Activated naive CD8-positive, alpha-beta T cell treated with anti-CD3 and anti-CD28 coated beads for 36 hours (primary cell): ENCODE measurements around the gene OR8G5. TPM values are rescaled to one million over a fixed set of nuclear protein-coding genes. Genes with fewer than 3 reads are reported as not detected.
"Not testable (repeated sequence)": the region's sequence is repeated elsewhere in the genome, so short reads cannot be mapped to it uniquely, and the experiment has no call there.

Experiments
- DNase-seq: peaks from one replicate; pipeline ENCODE4 v3.0.0; 2021
- H3K27ac Mint-ChIP-seq: one replicate; pipeline ENCODE4 v1.8.0; 2022; ENCODE audit warnings: mild to moderate bottlenecking, moderate library complexity, mixed read lengths
- H3K27me3 Mint-ChIP-seq: one replicate; pipeline ENCODE4 v1.8.0; 2022; ENCODE audit warnings: mild to moderate bottlenecking, mixed read lengths
- H3K36me3 Mint-ChIP-seq: one replicate; pipeline ENCODE4 v1.8.0; 2021; ENCODE audit warnings: mild to moderate bottlenecking, mixed read lengths
- H3K4me1 Mint-ChIP-seq: one replicate; pipeline ENCODE4 v1.8.0; 2021; ENCODE audit warnings: mixed read lengths
- H3K4me3 Mint-ChIP-seq: one replicate; pipeline ENCODE4 v1.8.0; 2022; ENCODE audit warnings: mild to moderate bottlenecking, moderate library complexity, mixed read lengths
- H3K9me3 Mint-ChIP-seq: one replicate; pipeline ENCODE4 v1.8.0; 2022; ENCODE audit warnings: mixed read lengths
- total RNA-seq, 2 experiments: library from RNA; stranded (reverse); gene quantifications; one replicate each; pipeline ENCODE4 v1.2.3, GENCODE V29; 2021

Gene OR8G5
- total RNA-seq, 2 experiments from 2014 or later = not detected

DNA sequence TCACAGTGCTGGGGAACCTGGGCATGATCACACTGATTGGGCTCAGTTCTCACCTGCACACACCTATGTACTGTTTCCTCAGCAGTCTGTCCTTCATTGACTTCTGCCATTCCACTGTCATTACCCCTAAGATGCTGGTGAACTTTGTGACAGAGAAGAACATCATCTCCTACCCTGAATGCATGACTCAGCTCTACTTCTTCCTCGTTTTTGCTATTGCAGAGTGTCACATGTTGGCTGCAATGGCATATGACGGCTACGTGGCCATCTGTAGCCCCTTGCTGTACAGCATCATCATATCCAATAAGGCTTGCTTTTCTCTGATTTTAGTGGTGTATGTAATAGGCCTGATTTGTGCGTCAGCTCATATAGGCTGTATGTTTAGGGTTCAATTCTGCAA is 8.9 kb downstream of the OR8G5 start:
- DNase-seq, H3K27me3 Mint-ChIP-seq, H3K4me3 Mint-ChIP-seq, H3K36me3 Mint-ChIP-seq, H3K9me3 Mint-ChIP-seq, H3K4me1 Mint-ChIP-seq, H3K27ac Mint-ChIP-seq: not testable (repeated sequence)

DNA sequence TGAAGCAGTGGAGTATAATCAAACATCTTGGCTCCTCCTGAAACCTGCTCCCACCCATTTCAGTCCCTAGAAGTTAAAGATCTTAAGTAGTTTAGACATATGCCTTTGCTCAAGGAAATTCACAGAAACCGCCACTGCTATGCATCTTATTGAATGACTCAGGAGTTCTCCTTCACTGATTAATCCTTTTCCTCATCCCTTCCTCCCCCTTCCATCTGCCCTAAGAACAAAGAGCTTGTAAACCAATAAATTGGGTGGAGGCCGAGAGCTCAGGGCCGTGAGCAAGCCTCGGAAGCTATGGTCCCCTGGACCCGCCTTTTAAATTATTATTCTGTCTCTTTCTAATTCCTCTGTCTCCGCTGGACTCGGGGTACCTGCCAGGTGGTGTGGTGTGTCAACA is 14.7 kb downstream of the OR8G5 start:
- not testable (repeated sequence) for H3K4me3 Mint-ChIP-seq, DNase-seq, H3K9me3 Mint-ChIP-seq, H3K27me3 Mint-ChIP-seq, H3K4me1 Mint-ChIP-seq, H3K27ac Mint-ChIP-seq, H3K36me3 Mint-ChIP-seq

DNA sequence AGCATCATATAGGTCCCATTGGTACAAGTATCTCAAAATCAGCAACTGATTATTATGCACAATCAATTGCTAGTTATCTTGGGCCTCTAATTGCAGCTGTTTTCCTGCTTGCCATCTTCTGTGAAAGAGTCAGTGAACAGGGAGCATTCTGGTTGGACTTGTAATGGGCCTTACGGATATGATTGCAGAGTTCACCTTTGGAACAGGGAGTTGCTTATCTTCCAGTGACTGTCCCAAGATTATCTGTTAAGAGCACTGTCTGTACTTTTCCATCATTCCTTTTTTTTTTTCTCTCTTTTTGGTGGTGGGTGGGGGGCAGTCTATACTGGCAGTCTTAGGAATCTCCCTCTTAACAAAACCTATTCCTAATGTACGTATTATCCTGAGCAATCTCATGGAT is 17.8 kb downstream of the OR8G5 start:
- no peaks in the 10 kb centered on the region for H3K9me3 Mint-ChIP-seq
- H3K27me3 Mint-ChIP-seq = peaks cover 4% of the 10 kb centered on the region
- peaks cover 2% of the 10 kb centered on the region for H3K4me1 Mint-ChIP-seq
- no peaks in the 10 kb centered on the region for H3K36me3 Mint-ChIP-seq
- no peak overlapping the region for H3K4me3 Mint-ChIP-seq
- H3K27ac Mint-ChIP-seq = no peak overlapping the region
- no peak for DNase-seq

DNA sequence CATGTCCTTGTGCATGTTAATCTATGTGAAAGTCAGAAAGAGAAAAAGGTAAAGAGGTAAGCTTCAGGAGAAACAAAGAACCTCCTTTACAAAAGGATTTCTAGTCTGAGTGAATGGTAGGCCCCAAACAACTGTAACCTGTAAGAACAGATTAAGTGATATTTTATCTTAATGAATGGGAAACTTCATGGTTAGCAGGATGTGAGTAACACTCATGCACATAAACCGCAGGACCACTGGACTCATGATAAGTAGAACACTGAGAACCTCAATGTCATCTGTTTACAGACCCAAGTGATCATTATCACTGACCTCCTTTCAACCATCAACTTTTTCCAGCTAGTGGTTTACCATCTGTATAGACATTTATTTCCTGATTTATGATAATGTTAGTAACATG is 19.9 kb downstream of the OR8G5 start:
- no peak for DNase-seq
- no peak overlapping the region for H3K4me3 Mint-ChIP-seq

DNA sequence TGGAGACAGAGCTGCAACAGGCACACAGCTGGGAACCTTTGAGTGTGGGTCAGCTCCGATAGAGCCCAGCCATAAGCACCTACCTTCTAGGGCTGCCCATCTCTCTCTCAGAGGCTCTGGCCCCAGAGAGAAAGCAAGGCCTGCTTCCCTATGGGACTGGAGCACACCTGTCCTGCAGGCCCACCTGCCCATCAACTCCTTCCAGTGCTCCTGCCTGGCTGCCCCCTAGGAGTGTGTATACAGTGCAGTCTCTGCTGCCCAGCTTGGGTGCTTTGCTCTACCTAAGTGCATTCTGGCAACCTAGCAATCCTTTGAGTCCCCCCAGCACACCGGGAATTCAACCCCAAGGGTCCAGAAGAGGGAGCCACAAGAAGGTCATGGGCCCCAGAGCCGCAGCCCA is 21.0 kb downstream of the OR8G5 start:
- Mint-ChIP-seq H3K4me1 (peaks cover 2% of the 10 kb centered on the region), H3K36me3 (no peaks in the 10 kb centered on the region), H3K9me3 (peaks cover 2% of the 10 kb centered on the region), H3K27ac (no peak overlapping the region), H3K27me3 (no peaks in the 10 kb centered on the region), H3K4me3 (no peak overlapping the region)
- DNase-seq = no peak

More for the DNA sequence above, 19.9 kb downstream of the OR8G5 start:
- Mint-ChIP-seq H3K36me3 (no peaks in the 10 kb centered on the region), H3K9me3 (peaks cover 2% of the 10 kb centered on the region), H3K27ac (no peak overlapping the region), H3K4me1 (peaks cover 2% of the 10 kb centered on the region), H3K27me3 (peaks cover 2% of the 10 kb centered on the region)

DNA sequence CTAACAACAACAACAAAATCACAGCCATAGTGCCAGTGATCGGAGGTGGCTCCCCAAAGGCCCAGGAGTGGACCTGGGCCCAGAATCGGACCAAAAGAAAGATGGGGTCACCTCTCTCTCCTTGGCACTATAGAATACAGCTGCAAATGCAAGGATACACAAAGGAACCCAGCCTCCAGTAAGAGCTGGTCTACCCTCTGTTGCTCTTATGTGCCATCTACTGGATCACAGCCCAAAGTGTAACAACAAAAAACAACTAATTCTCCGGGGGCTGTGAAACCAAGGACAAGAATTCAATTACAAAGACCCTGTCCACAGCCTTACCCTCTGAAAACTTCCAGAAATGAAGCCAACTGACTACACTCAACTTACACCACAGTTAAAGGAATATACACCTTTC is 21.6 kb downstream of the OR8G5 start:
- Mint-ChIP-seq H3K27me3 (no peaks in the 10 kb centered on the region), H3K36me3 (no peaks in the 10 kb centered on the region), H3K27ac (no peak overlapping the region), H3K9me3 (peaks cover 2% of the 10 kb centered on the region), H3K4me1 (peaks cover 2% of the 10 kb centered on the region), H3K4me3 (no peak overlapping the region)
- no peak for DNase-seq

DNA sequence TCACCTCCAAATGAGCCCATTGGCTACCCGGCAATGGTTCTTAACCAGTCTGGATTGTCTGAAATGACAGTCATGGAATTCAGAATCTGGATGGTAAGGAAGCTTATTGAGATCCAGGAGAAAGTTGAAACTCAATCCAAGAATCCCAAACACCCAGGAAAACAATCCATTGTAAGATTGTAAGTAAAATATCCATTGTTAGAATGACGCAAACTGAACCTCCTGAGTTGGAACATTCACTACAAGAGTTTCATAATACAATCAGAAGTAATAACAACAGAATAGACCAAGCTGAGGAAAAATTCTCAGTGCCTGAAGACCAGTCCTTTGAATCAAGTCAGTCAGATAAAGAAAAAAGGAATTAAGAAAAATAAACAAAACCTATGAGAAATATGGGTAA is 22.1 kb downstream of the OR8G5 start:
- H3K27me3 Mint-ChIP-seq = no peaks in the 10 kb centered on the region
- no peak overlapping the region for H3K27ac Mint-ChIP-seq
- no peak overlapping the region for H3K4me3 Mint-ChIP-seq
- peaks cover 2% of the 10 kb centered on the region for H3K9me3 Mint-ChIP-seq
- no peaks in the 10 kb centered on the region for H3K36me3 Mint-ChIP-seq
- DNase-seq = no peak
- peaks cover 2% of the 10 kb centered on the region for H3K4me1 Mint-ChIP-seq

DNA sequence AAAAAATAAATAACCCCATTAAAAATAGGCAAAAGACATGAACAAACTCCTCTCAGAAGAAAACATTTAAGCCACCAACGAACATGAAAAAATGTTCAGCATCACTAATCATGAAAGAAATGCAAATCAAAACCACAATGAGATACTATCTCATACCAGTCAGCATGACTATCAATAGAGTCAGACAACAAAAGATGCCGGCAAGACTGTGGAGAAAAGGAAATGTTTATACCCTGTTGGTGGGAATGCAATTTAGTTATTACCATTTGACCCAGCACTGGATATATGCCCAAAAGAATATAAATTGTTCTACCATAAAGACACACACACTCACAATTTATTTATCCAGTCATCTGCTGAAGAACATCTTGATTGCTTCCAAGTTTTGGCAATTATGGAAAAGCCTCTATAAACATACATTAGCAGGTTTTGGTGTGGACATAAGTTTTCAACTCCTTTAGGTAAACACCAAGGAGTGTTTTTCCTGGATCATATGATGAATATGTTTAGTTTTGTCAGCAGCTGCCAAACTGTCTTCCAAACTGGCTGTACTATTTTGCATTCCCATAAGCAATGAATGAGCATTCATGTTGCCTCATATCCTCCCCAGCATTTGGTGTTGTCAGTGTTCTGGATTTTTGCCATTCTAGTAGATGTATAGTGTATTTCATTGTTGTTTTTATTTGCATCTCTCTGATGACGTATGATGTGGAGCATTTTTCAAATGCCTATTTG is 29.6 kb downstream of the OR8G5 start:
- no peaks in the 10 kb centered on the region for H3K36me3 Mint-ChIP-seq
- H3K4me1 Mint-ChIP-seq = no peaks in the 10 kb centered on the region
- peaks cover 10% of the 10 kb centered on the region for H3K9me3 Mint-ChIP-seq
- H3K27me3 Mint-ChIP-seq = no peaks in the 10 kb centered on the region
- H3K27ac Mint-ChIP-seq = no peak overlapping the region
- no peak overlapping the region for H3K4me3 Mint-ChIP-seq
- DNase-seq = no peak

DNA sequence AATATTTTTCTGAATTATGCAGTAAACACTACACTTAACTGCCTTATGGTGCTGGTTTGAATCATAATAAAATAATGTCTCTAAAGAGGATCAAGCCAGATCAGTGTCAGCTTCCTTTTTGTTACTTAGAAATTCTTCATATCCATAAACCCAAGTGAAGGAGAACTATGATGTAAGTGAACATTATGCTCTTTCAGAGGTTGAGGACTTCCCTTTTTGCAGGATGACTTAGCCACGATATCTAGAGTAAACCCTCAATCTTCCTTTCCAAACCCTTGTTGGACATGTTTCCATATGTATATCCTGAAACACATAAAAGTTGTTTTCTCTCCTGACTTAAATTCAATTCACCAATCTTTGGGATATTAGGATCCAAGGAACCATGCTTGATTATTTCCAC is 38.5 kb downstream of the OR8G5 start:
- H3K4me1 Mint-ChIP-seq = no peaks in the 10 kb centered on the region
- H3K36me3 Mint-ChIP-seq = no peaks in the 10 kb centered on the region
- no peak for DNase-seq
- peaks cover 5% of the 10 kb centered on the region for H3K9me3 Mint-ChIP-seq
- no peak overlapping the region for H3K27ac Mint-ChIP-seq
- H3K27me3 Mint-ChIP-seq = peaks cover 5% of the 10 kb centered on the region
- no peak overlapping the region for H3K4me3 Mint-ChIP-seq

DNA sequence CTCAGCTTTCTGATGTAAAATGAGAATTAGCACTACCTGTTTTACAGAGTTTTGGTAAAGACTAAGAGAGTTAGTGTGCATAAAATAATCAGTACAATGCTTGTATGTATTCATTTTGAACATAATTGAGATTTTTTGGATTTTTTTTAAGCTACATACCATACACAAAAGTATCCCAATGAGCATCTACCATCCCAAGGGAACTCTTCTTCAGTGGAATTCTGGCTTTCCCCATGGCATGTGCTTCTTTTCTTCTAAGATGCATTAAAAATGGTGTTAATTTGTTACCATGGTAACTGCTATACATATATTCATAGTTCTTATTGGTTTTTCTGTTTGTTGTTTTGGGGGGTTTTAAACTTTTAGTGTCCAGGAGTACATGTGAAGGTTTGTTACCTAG is 39.8 kb downstream of the OR8G5 start:
- no peak for DNase-seq
- Mint-ChIP-seq H3K27me3 (peaks cover 5% of the 10 kb centered on the region), H3K4me3 (no peak overlapping the region), H3K4me1 (no peaks in the 10 kb centered on the region), H3K36me3 (no peaks in the 10 kb centered on the region), H3K9me3 (peaks cover 4% of the 10 kb centered on the region), H3K27ac (no peak overlapping the region)

DNA sequence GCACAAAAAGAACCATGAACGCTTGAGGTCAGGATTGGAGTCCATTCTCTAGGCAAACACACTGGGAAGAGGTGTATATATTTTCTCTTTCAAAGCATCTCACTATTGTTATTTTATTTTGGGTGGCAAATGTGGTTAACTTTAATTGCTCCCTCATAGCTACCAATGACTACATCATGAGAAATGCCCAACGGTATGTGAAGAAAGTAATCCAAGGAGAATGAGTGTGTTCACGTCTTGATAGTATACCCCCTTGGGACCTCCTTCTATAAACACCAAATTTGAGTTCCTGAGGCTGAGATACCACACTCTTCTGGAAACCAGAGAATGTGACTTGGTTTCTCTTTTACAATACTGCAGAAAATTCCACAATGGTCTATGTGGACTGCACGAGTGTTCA is 41.7 kb downstream of the OR8G5 start:
- no peaks in the 10 kb centered on the region for H3K4me1 Mint-ChIP-seq
- H3K27me3 Mint-ChIP-seq = peaks cover 5% of the 10 kb centered on the region
- no peak overlapping the region for H3K4me3 Mint-ChIP-seq
- peaks cover 1% of the 10 kb centered on the region for H3K9me3 Mint-ChIP-seq
- H3K27ac Mint-ChIP-seq = no peak overlapping the region
- DNase-seq = no peak
- no peaks in the 10 kb centered on the region for H3K36me3 Mint-ChIP-seq

DNA sequence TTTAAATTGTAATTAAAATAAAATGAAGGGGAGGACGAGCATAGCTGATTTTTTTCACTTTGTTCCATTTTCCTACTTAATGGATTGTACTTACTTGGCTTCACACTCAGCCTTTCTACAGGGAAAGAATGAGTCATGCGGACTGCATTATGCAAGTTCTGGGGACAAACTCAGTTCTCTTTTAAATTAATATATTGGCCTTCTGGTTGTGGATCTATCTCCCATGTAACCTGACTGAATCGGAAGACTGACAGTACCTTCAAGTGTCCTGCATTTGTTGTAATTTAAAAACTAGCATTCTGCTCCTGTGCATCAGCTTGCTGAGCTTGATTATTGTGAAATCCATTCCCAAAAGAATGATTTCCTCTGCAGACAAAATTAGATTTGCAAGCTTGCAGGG is 45.4 kb downstream of the OR8G5 start:
- Mint-ChIP-seq H3K9me3 (peaks cover 1% of the 10 kb centered on the region), H3K27ac (no peak overlapping the region), H3K27me3 (peaks cover 7% of the 10 kb centered on the region), H3K4me1 (no peaks in the 10 kb centered on the region), H3K36me3 (no peaks in the 10 kb centered on the region), H3K4me3 (no peak overlapping the region)
- DNase-seq = no peak

DNA sequence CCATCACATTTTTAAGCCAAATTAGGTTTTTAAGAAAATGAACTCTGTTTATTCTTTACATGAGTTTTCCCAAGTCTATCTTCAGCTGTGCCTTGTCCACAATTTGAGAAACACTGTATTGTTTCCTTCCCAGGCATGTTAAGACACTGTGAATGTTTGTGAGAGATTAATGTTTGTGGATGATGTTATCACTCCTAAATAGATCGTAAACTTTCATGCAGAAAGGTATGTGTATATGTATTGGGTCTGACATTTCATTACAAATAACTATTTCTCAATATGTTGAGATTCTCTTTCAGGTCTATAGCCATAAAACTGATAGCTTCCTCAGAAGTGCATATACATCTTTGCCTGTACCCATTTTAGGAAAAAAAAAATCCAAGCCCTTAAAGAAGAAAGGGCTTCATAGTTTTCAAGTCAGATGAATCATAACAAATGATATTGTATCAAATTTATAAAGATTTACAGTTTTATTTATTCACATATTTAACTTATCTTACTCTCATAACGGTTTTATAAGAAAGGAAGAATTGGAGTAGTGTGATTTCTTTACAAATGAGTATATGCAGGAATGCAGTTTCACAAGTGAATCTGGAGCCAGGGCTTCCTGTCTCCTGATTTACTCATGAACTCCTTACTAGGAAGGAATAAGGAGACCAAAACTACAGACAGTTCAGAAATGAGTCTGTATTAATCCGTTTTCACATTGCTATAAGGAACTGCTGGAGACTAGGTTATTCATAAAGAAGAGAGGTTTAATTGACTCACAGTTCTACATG is 46.4 kb downstream of the OR8G5 start:
- Mint-ChIP-seq H3K36me3 (no peaks in the 10 kb centered on the region), H3K27ac (no peak overlapping the region), H3K4me3 (no peak overlapping the region), H3K27me3 (peaks cover 12% of the 10 kb centered on the region), H3K9me3 (peaks cover 1% of the 10 kb centered on the region), H3K4me1 (no peaks in the 10 kb centered on the region)
- no peak for DNase-seq

DNA sequence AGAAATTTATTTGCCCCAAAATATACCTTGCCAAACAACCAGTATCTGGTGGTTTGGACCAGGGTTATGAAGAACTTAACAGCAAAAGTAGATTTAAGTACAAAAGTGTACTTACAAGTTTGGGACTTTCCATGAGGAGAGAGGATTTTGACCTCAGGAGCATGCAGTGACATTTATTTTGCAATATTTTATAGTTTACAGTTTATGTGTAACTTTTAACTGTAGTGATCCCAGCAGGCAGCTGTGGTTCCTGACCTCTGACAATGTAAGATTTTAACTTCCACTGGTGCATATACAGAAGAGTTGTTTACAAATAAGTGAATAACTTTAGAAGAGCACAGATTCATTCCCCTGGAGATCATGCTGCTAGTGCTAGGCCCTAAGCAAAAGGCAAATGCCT is 50.9 kb downstream of the OR8G5 start:
- Mint-ChIP-seq H3K27me3 (peaks cover 12% of the 10 kb centered on the region), H3K4me1 (no peaks in the 10 kb centered on the region), H3K4me3 (no peak overlapping the region), H3K36me3 (no peaks in the 10 kb centered on the region), H3K9me3 (no peaks in the 10 kb centered on the region), H3K27ac (no peak overlapping the region)
- DNase-seq = no peak

DNA sequence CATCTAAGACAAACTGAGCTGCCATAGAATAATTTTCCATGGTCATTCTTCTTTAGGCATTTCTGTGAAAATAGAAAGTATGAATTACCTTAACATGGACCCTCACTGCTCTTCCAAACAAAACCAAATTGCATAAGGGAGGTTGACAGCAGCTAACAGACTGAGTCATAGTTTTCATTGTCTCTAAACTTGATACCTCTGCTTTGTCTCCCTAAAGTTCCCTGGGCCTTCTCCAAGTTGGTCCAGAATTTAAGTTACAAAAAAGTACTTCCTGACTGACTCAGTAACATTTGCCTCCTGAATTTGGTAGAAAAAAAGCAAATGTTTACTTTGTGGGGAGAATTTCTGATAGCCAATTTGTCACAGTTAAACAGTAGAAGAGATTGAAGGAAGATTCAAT is 54.5 kb downstream of the OR8G5 start:
- no peaks in the 10 kb centered on the region for H3K36me3 Mint-ChIP-seq
- no peaks in the 10 kb centered on the region for H3K4me1 Mint-ChIP-seq
- H3K4me3 Mint-ChIP-seq = no peak overlapping the region
- H3K27me3 Mint-ChIP-seq = peaks cover 8% of the 10 kb centered on the region
- no peaks in the 10 kb centered on the region for H3K9me3 Mint-ChIP-seq
- DNase-seq = no peak
- no peak overlapping the region for H3K27ac Mint-ChIP-seq

DNA sequence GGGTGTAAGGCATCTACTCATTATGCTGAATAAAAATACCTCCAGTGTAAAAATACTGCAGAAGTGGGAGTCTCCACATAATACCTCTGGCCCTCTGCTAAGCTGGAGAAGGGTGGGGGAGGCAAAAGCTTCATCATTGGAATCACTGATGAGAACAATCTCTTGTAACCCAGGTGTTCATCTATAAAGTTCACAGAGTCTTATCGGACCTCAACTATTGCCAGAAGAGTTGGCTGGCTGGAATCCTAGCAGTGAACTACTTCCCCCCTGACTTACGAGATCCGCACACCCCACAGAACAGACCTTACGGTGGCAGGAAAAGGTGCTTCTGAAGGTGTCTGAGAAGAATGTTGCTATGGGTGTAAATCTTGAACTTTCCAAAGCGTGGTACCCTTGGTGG is 55.1 kb downstream of the OR8G5 start:
- no peak for DNase-seq
- Mint-ChIP-seq H3K9me3 (no peaks in the 10 kb centered on the region), H3K27ac (no peak overlapping the region), H3K27me3 (peaks cover 8% of the 10 kb centered on the region), H3K4me3 (no peak overlapping the region), H3K4me1 (no peaks in the 10 kb centered on the region), H3K36me3 (no peaks in the 10 kb centered on the region)
